Effector CD8-positive, alpha-beta T cell (primary cell): ENCODE results near the gene BAX.
"Not testable (repeated sequence)": the region's sequence is repeated elsewhere in the genome, so short reads cannot be mapped to it uniquely, and the experiment has no call there.

Experiments
- DNase-seq: peaks from one replicate; lab custom pipeline; 2025; lab: John Stamatoyannopoulos, UW
- total RNA-seq, 4 experiments: gene quantifications; one replicate each; lab custom pipeline; 2026; lab: John Stamatoyannopoulos, UW

The BAX gene
- 48.2 to 67.4 (median 58.2) reads per million in 4 experiments for total RNA-seq

GRCh38 chr19:48954595-48955307, at the start of gene BAX:
BAX (plus strand) TSS chr19:48954875; CDS start chr19:48954929, 54 bp downstream.
- DNase-seq, result peak; percentile 77

GRCh38 chr19:48905664-48906063, 49.0 kb upstream of the BAX start:
- DNase-seq, result no peak

- no peak for DNase-seq
Observed at GRCh38 chr19:48906324-48906723, 48.4 kb upstream of the BAX start.

- no peak for DNase-seq
Observed at GRCh38 chr19:48907671-48908070, 47.0 kb upstream of the BAX start.

- not testable (repeated sequence) for DNase-seq
Observed at GRCh38 chr19:48909424-48910077, 45.1 kb upstream of the BAX start.

GRCh38 chr19:48910803-48911202, 43.9 kb upstream of the BAX start:
- no peak for DNase-seq

GRCh38 chr19:48913114-48913889, 41.4 kb upstream of the BAX start:
- DNase-seq, result no peak

GRCh38 chr19:48914181-48914580, 40.5 kb upstream of the BAX start:
- no peak for DNase-seq

GRCh38 chr19:48915757-48916156, 38.9 kb upstream of the BAX start:
- DNase-seq, result no peak

- no peak for DNase-seq
Observed at GRCh38 chr19:48918071-48918470, 36.6 kb upstream of the BAX start.

GRCh38 chr19:48918801-48919247, 35.9 kb upstream of the BAX start:
- no peak for DNase-seq

GRCh38 chr19:48919271-48919670, 35.4 kb upstream of the BAX start:
- not testable (repeated sequence) for DNase-seq

GRCh38 chr19:48920949-48921348, 33.7 kb upstream of the BAX start:
- DNase-seq, result no peak

GRCh38 chr19:48921721-48922500, 32.8 kb upstream of the BAX start:
- DNase-seq, result no peak

- DNase-seq, result no peak
Observed at GRCh38 chr19:48922548-48923490, 31.9 kb upstream of the BAX start.

GRCh38 chr19:48925240-48925843, 29.3 kb upstream of the BAX start:
- DNase-seq, result no peak

GRCh38 chr19:48925890-48926289, 28.8 kb upstream of the BAX start:
- DNase-seq, result not testable (repeated sequence)

- no peak for DNase-seq
Observed at GRCh38 chr19:48926909-48927308, 27.8 kb upstream of the BAX start.

- not testable (repeated sequence) for DNase-seq
Observed at GRCh38 chr19:48927692-48928091, 27.0 kb upstream of the BAX start.
